Stimulated activated CD4-positive, alpha-beta T cell treated with anti-CD3 and anti-CD28 coated beads, Interleukin-1b, Interleukin-23, amount 100 ng/mL, for 1 hour (primary cell): Measurements from ENCODE around the gene GSG1L.

ENCODE experiments used
- DNase-seq, 2 donors: peaks; one replicate each; pipeline ENCODE4 v3.0.0-alpha.2; 2020; ENCODE audit warnings: low read depth in 2 of 2

GSG1L gene

DNA sequence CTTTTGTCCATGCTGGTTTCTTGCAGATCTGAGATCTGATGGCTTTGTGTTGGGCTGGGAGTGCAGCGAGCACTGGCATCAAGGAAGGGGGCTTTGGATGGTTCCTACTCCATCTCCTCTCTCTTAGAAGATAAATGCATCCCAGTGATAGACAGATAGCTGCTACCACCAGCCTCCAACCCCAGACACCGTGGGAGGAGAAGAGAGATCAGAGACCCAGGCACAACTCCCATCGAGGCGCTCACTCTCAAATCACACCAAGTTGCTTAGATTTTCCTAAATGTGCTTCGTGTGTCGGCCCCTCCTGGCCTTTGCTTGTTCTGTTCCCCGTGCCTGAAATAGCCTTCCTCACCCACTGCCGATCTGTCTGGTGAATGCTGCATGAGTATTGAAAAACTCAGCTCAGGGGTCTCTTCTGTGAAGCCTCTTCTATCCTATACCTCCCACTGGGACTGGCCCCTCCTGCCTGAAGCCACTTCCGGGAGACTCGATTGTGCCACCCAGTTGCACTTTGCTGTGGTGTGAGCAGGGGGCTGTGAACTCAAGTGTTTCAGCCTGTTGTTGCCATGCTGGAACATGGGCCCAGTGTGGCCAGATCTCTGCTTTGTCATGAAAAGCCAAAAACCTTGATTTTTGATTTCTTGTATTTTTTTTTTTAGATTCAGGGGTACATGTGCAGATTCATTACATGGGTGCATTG, 242.7 kb downstream of the GSG1L start:
- DNase-seq = no peak

DNA sequence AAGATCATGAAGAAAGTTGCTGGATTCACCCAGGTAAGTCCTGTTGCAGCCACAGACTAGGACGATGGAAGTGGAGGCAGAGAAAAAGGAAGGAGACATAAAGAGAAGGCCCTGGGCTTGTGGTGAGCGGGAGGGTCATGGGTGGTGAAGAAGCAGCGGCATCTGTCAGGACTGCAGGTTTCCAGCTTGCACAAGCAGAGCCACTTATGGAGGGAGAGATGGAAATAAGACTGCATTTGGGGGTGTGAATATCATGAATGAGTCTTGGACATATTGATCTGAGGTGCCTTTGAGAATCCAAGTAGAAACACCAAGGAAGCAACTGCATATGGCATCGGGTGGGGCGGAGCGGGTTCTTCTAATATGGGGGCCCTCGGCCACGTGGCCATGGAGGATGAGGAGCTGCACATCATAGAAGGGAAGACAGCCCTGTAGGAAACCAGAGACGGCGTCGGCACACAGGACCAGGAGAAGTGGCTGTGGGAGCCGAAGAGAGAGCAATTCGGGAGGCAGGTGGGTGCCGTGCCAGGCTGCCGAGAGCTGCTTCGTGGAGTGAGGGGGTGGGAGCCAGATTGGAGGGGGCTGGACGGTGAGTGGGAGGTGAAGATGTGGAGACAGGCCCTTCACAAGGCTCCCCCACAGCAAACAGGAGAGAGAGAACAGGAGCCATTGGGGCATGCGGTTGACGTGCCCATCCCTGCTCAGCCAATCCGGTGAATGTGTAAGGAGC, 243.5 kb downstream of the GSG1L start:
- DNase-seq = no peak

DNA sequence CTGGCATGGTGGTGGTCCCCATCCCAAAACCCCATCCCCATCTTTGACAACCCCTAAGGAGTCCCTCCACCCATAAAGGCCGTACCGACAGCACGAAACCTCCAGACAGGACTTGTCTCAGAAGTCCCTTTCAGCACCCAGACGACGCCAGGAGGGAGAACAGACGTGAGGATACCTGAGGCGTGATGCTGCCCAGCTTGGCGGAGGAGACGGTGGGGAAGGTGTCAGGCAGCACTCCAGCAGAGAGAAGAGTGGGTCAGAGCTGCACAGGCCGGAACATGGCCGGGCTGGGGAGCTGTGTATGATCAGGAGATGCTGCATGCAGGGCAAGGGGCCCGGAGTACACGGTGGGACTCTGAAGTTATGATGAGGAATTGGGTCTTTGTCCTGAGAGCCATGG, 244.2 kb downstream of the GSG1L start:
- DNase-seq = no peak

DNA sequence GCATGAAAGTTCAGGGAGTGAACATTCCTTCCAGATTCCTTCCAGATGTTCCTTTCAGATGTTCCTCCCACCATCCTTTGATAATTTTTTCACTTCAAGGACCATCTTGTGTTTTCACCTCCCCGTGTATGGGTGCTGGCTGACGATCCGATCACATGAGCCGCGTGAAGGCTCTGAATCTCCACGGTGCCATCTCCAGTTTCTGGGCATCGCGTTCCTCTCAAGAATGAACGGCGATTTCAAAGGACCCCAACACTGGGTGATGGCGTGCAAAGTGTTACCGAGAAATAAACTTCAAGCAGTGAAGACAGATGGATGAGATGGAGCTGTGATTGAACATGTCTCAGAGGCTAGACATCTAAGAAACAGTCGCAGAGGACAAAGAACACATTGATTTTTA, 245.3 kb downstream of the GSG1L start:
- DNase-seq = no peak

DNA sequence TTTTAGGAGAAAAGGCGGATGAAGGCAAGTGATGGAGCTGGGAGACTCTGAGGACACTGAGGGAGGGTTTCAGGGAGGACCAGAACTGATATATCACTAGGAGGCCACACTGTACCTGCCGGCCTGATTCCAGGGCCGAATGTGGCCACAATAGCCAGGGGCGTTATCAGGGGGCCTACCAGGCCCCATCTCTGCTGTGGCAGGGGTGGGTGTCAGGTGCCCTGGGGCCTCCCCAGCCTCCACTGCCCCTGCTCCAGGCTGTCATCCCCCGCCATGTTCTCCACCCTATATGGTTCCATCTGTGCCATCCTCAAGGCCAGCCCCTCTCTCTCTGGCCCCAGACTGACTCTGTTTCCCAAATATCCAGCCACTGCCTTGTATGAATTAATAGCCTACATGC, 246.5 kb downstream of the GSG1L start:
- DNase-seq = no peak

DNA sequence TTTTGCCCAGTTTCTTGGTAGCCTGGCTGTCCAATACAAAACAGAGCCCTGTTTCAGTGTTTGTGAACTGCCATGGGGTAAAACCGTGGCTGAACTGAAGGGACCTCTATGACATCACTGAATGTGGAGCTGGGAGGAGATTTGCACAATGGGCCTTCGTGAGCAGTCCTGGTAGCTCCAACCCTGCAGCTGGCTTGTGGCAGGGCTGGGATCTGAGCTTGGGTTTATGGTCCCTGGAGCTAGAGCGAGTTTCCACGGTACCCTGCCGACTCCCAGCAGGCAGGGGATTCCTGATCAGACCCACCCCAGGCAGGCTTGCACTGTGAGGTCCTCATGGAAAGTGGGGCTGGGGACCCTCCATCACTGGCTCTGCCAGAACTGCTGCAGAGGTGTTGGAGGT, 247.0 kb downstream of the GSG1L start:
- no peak for DNase-seq

DNA sequence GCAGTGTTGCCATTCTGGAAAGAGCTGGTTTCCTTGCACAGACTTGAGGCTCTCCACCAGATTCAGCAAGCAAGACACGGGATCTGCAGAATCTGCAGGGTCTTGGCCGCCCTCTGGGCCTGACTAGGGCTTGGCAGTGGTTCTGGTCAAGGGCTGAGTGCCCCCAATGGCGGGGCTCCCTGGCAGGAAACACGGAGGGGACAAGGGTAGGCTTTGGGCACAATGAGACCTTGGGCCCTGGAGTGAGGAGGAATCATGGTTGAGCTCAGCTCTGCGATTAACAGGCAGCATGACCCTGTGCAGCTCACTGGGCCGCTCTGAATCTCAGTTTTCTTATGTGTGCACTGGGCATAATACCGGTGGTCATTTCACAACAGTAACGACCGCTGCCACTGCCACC, 249.9 kb downstream of the GSG1L start:
- no peak for DNase-seq

DNA sequence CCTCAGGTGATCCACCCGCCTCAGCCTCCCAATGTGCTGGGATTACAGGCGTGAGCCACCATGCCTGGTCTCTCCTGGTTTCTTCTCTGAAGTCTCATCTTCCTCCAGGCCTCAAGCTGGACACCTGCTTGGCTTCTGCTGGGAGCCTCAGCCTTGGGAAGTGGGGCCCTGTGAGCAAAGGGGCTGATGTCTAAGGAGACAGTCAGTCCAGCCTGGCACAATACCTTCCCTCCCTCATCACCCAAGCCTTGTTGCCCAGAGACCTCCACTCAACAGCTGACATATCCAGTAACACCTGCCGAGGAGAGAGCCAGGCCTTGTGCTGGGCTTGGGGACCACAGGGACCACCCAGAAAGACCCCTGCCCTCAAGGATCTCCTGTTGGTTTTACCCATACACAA, 251.6 kb downstream of the GSG1L start:
- DNase-seq = no peak

DNA sequence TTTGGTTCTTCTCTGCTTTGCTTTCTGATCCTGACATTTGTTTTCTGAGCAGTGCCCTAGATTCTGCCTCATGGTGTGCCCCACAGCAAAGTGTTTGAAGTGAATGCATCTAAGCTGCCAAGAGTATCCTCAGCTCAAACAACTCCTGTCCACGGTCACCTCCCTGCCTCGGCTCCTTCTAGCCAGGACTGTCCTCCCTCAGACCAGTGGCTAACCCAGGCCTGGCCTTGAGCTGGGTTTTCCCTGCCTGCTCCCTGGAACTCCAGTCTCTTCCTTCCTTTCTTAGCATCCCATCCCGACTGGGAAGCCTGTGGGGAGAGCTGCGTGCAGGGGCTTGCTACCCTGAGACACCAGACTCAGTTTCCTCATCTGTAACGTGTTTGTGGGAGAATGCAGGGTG, 256.5 kb downstream of the GSG1L start:
- no peak for DNase-seq

DNA sequence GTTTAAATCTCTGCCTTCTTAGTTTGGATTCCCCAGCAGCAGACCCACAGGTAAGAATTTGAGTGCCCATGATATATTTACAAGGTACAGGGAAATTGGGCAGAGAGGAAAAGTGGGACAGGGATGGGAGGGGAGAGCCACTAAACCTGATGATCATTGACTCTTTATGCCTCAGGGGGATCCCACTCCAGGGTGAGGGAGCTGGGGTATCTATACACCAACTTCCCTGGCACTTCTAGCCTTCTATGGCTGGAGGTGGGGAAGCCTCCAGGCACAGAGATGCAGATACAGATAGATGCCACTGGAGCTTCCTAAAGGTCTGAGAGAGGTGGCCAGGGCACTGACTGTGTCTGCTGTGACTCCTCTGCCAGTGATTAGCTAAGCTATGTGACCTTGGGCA, 257.1 kb downstream of the GSG1L start:
- DNase-seq = no peak

DNA sequence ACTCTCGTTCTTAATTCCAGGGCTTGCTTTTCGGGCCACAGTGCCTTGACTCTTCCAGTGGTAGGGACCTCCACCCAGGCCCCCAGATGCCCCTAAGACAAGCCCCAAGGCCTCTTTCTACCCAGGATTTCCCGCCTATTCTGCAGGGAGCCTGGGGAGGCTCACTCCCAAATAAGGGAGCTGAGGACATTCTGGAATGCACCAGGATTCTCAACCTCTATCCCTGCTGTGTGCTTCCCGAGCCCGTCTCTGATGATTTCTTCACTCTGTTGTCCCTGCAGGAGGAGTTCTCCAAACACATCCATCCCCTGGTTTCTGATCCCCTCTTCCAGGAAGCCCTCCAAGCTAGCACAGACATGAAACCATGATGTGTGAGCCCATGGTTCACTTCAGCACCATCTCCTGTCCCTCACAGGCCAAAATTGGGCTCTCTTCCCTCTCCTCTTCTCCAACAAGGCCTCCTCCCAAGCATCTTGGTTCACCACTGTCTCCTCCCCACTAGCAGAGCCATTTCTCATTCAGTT, 257.6 kb downstream of the GSG1L start:
- no peak for DNase-seq

DNA sequence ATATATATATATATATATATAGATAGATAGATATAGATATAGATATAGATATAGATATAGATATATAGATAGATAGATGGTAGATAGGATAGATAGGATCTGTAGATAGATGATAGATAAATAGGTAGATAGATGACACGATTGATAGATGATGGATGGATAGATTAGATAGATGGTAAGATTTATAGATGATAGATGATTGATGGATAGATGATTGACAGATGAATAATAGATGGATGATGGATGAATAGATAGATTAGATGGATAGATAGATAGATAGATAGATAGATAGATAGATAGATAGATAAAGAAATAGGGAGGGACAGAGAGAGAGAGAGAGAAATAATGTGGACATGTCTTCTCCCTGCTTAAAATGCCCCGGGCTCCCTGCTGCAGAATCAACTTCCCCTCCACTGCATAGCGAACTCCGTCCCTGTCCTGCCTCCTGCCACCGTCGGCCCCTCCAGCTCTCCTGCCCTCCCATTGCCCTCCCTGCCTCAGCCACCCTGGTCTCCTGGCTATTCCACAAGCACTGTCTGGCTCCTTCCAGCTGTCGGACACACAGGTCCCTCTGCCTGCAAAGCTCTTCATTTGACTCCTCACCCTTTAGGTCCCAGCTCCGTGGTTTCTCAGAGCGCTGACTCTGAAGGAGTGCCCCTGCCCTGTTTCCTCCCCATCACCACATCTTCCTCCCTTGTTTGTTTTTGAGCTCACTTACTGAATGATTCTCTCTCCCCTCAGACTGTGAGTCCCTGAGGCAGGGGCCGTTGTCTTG, 259.6 kb downstream of the GSG1L start:
- DNase-seq = no peak

DNA sequence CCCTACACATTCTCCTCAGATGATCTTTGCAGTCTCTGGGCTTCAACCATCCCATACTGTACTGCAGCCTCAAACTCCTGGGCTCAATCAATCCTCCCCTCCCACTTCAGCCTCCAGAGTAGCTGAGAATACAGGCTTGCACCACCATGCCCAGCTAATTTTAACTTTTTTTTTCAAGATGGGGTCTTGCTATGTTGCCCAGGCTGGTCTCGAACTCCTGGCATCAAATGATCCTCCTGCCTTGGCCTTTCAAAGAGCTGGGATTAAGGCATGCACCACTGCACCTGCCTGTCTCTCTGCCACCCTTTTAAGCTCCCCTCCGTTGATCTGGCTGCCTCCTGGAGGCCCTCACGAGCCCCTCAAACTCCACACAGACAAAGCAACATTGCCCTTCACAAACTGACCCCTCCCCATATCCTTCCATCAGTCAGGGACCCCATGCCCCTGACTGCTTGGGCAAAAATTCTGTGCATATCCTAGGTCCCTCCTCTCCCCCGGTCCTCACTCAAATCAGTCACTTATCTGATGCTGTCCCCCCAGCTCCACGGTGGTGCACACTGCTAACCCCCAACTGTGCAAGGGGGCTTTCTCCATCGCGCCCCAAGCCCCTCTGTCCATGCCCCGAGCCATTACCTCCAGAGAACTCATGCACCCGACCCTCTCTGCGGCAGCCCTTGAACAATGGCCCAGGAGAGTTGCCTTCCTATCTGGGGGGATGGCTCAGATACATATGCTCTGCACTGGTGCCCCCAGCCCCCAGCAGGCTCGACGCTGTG, 260.7 kb downstream of the GSG1L start:
- no peak for DNase-seq

DNA sequence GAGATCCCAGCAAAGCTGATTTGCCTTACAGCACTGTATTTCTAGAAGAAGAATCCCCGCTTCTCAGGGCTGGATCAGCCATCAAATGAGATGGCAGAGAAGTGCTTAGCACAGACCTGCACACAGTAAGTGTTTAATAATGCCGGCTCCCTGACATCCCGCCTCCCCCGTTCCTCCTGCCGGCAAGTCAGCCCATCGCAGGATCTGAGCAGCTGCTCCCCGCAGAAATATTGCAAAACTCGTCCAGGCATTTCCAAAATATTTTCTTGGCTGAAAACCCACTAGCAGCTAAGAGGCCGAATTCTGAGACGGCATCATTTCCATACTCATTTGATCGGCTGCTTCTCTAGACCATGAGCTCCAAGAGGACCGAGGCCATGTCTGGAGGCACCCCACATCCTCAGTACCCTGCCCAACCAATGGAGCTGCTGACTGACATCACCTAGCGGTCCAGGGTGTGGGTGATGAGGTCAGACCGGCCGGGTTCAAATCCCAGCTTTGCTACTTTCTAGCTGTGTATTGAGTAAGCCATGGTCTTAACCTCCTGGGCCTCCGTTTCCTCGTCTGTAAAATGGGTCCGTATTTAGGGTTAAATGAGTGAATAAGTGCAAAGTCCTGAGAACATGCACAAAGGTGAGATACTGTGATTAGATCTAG, 262.1 kb downstream of the GSG1L start:
- no peak for DNase-seq

DNA sequence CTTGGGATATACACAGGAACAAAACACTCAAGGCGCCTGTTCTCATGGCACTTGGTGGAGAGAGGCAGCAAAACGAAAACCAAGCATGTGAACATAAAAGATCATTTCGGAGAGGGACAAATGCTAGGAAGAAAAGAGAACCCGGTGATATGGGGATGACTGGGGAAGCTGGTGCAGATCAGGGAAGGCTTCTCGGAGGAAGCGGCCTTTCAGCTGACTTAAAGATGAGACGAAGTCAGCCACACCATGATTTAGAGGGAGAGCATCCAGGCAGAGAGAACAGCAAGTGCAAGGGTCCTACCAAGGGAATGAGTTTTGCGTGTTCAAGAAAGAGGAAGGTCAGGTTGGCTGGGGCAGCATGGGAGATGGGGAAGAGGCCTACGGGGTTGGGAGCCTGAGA, 262.7 kb downstream of the GSG1L start:
- no peak for DNase-seq

DNA sequence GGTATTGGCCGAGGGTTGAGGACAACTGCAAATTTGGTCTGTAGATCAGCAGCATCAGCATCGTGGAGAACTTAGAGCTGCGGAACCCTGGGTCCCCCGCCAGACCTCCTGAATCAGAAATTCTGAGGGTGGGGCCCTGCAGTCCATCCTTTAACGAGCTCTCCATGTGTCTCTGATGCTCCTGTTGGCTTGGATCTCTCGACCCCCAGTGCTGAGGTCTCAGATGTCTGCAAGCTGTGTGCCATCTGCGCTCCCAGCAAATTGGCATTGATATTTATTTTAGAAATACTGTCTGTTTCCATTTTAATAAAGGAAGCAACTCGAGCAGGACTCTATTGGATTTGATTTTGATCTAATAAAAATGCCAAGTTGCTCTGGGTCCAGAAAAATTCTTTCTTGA, 263.6 kb downstream of the GSG1L start:
- DNase-seq = no peak

DNA sequence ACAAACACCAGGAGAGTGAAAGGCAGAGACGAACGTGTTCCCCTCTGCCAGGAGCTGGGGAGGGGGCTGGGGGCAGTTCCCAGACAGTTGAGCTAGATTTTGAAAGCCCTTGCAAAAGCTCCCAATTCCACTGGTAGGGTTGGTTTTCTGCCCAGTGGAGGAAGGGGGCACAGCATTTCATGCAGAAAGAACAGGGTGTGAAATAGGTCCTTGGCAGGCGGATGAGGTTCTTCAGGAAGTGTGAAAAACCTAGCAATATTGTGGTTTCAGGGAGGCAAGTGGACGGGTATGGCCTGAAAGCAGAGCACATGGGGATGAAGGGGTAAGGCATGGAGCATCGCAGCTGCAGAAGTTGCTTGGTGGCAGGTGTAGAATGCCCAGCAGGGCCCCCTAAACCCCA, 265.3 kb downstream of the GSG1L start:
- DNase-seq = no peak

DNA sequence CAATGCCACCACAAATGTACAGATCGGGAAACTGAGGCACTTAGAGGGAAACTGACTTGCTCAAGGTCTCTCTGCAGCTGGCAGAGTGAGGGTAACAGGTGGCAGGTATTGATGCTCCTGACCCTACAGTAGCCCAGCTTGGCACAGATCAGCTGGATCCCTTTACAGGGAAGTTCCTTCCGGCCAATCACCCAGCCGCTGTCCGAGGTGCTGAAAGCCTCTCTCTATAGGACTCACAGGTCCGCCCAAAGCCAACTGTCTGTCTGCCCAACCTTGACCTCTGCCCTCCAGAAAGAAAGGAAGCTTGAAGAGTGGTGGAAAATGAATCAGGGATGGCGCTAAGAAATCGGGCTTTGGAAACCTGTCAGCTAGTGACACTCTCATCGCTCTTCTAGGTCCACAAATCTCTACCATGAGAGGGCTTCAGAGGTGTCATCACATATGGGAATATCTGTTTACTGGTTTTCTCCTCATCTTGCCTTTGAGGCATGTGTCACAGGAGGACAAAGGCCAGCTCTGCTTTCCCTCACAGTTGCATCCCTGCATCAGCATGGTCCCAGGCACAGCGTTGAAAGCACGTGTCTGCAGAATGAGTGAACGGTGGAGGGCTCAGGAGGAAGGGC, 267.4 kb downstream of the GSG1L start:
- DNase-seq = no peak

DNA sequence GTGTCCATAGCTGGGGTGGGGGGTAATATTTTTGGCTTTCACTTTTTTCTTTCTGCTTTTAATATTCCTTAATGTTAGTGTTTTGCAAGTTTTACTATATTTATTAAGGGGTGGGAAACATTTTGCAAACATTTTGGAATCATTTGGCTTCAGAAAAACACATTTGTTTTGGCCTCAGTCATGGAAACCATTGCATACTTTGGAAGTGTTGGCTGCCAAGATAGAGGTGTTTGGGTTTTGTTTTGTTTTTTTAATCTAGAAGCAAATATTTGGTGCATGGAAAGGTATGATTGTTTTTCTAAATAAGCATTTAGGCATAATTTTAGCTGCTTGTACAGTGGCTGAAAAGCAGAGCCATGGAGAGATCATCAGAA, 270.3 kb downstream of the GSG1L start:
- no peak for DNase-seq

DNA sequence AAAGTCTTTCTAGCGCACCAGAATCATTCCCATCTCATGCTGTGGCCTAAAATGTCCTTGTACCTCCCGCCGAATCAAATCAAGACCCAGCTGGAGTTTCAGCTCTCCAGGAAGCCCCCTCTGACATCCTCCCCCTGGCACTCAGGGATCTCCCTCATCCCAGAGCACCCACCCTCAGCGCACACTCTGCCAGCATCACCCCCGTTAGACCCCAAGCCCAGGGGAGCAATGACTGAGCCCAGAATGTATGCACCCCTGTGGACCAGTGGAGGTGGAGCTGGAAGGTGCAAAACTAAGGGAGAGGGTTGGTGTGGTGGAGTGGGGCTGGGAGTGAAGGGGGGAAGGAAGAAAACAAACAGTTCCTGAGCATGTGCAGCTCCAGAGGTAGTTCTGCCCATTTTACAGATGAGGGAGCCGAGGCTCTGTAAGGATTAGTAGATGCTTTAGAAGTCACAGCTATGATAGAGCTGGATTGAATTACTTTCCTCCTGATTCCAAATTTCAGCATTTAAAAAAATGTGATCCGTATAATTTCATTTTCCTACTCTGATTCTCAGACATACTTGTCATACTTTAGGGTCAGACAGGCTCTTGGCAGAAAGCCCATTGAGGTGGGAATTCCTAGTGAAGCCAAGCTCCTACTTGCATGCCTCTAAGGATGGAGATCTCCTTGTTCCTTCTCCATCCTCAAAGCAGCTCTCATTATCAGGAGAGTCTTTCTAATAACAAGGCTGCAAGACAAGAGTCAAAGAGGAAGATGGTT, 270.8 kb downstream of the GSG1L start:
- DNase-seq = no peak
